Esophagus mucosa (tissue), 1 donor: ENCODE measurements around the gene KIF12. TPM values are rescaled to one million over a fixed set of nuclear protein-coding genes. Genes with fewer than 3 reads are reported as not detected.

Experiments used
- ATAC-seq: fragments of 200-7000 bp; cut with Tn5 transposase; one replicate; pipeline ENCODE4 v1.9.1; 2020
- total RNA-seq: library from RNA; stranded (reverse); gene quantifications from one replicate; pipeline ENCODE4 v1.2.4, GENCODE V29; 2023
- donor health status: DM: yes; HTN: yes; CAD: no.

KIF12 gene
- total RNA-seq, 1 donor from 2014 or later = 0.56 TPM

DNA sequence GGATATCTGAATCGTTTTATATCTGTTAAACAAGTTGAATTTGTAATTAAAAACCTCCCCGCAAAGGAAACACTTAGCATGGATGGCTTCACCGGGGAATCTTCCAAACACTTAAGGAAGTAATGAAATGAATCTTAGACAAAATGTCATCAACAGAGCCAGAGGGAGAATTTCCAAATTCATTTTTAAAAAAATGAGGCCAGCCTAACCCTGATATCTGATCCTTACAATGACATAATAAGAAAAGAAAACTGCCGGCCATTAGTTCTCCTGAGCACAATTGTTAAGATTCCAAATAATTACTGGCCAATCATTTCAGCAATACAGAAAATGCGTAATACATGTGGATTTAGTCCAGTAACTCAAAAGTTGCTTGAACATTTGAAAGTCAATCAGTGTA, 6.1 kb upstream of the KIF12 start:
- ATAC-seq = no peak

DNA sequence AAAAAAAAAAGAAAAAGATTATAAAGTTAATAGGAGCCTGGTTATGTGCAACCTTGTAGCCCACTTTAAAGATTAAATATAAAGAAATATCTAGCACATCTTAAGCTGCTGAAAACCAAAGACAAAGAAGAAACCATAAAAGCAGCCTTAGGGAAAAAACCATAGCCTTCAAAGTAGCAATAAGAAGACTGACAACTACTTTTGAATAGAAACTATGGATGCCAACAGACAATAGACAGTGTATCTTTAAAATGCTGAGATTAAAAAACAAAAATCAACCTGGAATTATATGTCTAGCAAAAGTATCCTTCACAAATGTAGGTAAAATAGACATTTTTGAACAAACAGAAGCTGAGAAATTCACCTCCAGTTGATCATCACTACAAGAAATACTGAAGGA, 3.4 kb upstream of the KIF12 start:
- ATAC-seq = no peak

DNA sequence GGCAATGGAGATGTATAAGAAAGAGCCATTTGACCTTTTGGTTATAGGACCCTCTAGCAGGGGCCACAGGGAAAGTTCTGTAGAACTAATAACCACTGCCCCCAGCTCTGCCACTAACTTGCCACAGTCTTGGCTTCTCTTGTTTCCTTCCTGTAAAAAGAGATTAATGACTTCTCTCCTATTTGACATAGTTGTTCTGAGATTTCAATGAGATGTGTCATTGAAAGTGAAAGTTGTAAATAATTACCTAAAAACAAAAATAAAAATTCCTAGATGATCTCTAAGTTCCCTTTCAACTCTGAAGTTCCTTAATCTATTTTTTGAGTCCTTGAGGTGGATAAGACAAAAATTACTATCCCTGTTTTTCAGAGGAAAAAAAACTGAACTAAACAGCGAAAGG, 1.4 kb upstream of the KIF12 start:
- ATAC-seq = no peak

DNA sequence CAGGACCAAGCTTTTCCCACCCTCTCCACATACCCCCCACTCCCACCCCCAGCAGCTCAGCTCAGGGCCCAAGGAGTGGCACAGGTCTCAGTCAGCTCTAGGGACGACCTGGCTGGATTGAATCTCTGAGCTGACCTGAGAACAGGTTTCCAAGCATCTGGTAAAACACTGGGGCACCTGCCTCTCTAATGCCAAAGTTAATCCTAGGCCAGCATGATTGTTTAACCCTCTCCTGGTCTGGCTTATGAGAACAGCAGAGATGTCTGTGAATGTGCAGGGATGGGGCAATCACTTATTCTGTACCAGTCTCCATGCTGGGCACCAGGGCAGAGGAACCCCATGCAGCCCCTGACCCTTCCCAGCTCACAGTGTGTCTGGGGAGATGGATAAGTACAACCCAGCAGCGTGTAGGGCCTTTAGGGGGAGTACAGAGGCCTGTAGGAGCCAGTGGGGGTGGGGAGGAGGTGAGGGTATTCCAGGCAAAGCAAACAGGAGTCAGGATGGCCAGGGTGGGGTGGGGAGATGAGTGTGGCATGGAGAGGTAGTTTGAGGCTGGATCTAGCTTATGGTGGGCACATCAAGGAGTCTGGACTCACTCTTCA, 678 bp upstream of the KIF12 start:
- ATAC-seq = no peak

DNA sequence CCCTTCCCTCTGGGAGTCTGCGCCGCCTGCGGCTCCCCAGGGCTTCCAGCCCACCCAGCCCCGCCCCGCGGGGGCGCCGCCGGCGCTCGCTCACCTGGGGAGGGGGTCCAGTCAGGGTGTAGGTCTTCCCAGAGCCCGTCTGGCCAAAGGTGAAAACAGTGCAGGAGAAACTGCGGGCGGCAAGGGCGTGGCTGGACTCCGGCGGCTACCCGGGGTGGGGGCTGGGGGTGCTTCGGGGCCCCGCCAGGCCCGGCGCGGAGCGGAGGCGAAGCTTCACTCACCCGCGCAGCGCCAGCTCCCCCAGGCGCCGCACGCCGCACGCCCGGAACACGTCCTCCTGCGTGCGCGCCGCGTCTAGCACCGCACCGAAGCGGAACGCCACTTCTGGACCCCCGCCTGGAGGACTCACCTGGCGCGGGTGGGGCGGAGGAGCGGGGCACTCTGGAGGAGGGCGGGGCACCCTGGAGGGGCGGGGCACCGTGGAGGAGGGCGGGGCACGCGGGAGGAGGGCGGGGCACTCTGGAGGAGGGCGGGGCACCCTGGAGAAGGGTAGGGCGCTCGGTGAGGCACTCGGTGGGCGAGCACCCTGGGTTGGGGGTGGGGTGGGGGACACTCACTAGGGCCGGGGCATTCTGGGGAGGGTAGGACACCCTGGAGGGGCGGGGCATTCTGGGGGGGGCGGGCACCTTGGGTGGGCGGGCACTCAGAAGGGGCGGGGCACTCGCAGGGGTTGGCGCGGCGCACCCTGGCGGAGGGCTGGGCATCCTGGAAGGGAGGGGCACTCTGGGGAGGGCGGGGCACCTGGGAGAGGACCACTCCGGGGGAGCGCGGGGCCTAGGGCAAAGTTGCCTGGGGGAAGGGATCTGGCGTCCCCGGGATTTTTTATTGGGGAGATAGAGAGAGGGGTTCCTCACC, 814 bp downstream of the KIF12 start:
- ATAC-seq = peak; percentile 86

DNA sequence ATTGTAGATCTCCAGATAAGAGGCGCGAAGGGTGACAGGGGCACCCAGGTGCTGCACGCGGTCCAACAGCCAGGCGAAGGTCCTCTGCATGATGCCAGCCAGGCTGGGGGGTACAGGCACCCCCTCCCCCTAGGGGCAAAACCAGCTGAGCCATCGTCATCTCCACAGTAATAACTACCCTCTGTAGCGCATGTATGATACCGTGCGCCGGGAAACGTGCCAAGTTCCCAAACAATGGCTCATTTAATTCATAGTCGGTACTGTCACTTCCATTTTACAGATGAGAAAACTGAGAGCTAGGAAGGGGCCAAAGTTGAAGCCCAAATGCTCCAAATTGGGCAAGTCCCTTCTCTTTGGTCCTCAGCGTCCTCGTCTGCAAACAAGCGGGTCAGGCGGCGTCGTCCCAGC, 1.5 kb downstream of the KIF12 start:
- no peak for ATAC-seq

DNA sequence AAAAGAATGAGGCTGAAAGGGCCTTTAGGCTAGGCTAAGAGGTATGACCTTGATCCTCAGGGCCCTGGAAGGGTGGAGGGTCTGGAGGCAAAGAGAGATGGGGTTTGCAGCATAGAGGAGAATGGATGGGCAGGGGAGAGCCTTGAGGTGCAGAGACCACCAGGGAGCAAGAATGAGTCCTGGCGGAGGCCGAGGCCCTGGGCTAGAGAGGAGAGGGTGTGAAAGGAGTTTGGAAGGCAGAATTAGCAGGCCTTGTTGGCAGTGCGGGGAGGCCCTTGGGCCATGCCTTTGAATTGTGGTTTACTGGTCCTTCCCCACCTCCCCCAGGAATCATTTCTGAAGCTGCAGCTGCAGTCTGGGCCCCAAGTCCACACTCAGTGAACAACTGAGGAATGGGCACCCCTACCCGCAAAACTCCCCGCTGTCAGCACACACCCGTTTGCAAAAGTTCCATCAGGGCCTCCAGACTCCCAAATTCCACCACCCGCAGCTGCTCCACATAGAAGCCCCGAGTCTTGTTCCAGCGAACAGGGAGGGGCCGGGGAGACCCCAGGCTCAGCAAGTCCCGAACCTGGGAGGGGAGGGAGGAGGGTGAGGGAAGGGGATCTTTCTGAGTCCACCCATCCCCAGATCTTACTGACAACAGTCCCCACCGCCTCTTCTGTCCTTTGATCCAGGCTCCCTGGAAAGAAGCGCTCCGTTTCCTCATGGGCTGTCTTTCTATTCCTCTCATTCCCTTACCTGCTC, 2.1 kb downstream of the KIF12 start:
- no peak for ATAC-seq

DNA sequence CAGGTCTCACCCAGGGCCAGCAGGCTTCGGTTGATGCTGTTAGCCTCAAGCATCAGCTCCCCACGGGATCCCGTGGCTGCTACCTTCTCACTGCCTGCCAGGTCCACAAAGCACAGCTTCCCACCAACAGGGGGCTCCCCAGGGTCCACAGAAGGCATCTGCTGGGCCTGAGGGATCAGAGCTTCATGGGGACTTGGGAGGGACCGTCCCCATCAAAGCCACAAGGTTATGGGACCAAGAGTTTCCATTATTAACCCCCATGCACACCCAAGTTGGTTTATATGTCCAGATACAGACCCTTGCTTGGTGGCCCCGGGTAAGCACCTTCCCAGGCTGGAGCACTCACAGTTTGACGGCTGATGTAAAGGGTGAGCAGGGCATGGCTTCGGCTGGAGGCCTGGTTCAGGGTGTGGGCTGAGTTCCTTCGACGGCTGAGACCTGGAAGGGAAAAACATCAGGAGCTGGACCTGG, 3.0 kb downstream of the KIF12 start:
- no peak for ATAC-seq

DNA sequence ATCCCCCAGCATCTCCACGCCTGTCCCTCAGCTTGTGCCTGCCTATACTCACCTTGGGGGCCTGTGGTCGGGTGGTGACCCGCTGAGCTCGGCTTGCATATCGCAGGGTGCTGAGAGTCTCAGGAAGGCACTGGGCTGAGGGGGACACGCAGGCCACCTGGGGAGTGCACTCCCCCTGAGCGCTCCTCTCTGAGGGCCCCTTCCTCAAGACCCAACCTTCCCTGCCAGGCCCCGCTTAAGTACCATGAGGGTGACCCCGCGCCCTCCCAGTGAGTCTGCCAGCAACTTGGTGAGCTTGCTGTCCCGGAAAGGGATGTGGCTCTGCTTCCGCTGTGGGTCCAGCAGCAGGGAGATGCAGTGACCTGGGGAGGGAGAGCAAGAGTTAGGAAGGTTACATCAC, 4.1 kb downstream of the KIF12 start:
- ATAC-seq = no peak

DNA sequence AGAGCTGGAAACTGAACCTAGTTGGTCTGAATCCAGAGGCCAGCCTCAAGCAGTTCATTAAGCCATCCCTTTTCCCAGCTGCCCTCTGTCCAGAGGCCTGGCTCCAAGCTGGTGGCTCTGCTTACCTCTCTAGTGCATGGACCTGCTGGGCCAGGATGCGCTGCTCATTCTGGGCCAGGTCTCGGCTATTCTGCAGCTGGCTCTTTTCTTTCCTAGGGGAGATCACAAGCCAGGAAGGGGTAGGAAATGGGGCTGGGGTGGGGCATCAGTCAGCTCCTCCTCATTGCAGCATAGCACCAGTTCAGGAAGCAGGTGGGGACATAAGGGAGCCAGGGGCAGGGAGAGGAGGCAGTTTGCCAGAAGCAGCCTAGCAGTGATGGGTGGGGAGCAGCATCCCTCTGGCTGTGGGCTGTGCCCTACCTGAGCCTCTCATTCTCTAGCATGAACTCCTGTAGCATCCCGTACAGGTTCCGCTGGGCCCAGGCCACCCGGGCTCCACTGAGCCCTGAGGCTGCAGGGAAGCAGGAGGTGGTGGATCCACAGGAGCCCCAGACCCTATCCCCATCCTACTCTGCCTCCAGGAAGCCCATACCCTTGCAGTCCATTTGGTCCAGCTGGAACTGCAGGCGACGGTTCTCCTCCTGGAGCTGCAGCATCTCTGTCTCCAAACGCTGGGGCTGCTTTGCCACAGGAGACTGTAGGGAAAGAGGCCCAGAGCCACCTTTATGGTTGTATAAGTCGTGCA, 5.2 kb downstream of the KIF12 start:
- ATAC-seq = no peak

DNA sequence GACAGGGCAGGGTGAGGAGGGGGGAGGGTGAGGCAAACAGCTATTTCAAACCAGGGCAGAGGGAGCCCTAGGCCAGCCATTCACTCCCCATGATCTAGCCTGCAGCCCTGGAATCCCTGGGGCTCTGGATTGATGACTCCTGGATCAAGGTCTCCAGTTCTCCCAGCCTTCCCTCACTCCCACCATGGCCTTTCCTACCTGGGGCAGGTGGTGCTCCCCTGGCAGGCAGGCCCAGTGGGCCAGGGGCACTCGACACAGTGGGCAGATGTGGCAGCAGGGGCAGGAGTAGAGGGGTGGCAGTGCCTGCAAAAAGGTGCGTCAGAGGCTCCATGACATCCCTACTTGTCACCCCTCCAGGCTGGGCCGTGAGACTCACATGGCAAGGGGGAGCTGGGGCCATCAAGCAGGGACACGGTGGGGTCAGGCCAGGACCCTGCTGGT, 6.0 kb downstream of the KIF12 start:
- no peak for ATAC-seq

DNA sequence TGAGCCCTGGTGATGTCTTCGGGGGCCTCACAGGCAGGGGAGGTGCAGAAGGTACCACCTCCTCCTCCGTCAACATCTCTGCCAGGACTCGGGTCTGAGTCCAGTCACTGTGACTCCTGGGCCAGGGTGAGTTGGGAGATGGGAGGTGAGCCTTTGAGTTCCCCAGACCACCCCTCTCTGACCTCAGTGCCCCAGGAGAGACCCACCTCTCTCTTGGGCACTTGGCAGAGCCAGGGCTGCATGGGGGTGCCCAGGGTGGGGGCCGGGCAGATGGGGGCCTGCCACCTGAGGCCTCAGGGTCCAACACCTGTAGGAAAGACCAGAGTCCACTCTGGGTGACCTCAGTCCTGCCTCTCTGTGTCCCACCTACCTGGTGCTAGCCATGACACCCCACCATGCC, 6.8 kb downstream of the KIF12 start:
- no peak for ATAC-seq

DNA sequence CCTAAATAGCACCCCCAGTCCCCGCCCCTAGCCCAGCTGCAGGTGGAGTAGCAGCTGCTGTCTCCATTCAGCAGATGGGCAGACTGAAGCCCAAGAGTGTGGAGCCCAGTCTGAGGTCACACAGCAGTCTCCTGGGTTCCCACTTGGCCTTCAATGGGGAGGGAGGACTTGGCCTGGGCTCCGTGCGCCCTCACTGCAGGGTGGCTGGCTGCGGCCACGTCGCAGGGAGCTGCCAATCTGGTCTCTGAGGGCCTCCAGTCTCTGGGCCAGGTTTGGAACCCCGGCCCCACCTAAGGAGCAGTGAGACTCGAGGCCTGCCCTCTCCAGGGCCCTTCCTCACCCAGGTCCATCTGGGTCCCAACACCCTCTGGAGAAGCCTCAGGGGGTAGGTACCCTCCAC, 7.4 kb downstream of the KIF12 start:
- ATAC-seq = no peak

DNA sequence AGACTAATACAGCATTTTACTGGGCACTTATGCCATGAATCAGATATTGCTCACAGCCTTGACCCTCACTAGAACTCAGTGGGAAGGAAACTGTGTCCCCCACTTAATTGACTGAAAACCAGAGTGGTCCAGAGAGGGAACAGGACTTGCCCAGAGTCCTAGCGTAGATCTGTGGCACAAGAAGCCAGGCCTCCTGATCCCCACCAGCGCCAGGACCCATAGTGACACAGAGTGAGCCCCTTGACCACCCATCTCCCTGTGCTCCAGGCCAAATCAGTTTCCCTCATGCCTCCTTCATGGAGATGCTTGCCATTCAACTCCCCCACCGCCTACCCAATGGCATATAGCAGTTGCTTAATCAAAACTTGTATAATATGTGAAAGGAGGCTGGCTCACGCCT, 8.3 kb downstream of the KIF12 start:
- ATAC-seq = no peak

DNA sequence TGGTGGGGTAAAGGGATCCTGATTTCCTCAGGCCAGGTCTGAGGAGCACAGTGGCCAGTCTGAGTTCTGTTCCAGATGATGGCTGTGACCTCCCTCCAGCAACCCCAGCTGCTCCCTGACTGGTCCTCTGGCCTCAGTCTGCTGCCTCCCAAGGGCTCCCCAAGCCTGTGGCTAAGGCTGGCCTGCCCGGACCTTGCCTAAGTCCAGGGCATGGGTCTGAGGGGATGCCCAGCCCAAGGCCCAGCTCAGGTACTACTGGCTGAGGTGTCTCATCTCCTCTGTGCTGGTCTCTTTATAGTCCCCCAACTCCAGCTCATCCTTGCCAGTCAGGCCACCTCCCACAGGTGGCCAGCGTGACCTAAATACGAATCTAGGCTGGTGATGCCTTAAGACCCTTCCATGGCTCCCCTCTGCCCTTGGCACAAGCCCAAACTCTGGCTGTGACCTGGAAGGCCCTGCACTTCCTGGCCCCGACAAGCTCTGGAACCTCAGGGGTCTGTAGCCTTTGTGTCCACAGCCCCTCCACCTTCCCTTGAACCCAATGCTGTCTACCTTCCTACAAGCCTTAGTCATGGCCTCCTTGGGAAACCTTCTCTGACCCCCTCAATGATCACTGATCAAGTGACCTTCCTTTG, 9.8 kb downstream of the KIF12 start:
- ATAC-seq = no peak

DNA sequence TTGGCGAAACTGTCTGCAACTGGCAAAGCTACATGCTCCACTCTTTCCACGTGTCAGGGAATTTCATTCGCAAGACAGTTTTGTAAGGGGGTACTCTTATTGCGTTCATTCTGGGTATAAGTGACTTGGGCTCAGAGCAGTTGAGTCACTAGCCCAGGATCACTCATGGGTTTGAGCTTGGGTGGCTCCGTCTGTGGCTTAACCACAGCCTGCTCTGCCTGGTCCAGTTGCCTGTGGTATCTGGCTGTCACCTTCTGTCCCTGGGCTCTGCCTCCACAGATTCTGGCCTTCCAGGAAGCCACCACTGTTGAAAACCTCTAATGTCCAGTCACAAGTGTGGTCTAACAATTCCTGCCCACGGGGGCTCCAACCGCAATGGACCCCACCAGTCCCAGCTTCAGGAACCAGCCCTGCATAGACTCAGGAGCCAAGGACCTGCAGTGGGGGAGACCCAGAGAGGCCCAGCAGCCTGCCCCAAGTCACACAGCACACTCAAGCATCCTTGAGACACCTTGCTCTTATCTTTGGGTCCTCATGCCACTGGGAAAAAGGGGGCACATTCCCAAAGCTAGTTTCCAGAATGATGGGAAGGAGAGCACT, 10.4 kb downstream of the KIF12 start:
- no peak for ATAC-seq

DNA sequence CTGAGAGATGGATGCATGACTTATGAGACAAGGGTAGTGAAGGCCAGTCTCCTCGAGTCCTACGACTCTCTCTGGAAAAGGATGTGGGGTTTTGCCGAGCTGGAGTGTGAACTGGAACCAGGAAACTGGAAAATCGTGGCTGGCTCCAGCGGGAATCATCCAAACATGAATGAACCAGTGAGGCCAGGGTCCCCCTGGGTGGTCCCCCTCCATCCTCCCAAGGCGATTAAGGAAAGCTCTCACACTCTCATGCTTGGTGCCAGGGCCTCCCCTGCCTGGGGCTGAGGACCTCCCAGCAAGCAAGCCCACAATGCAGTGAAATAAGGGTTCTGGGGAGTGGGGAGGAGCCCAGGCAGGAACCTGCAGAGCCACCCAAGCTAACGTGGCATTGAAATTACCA, 11.4 kb downstream of the KIF12 start:
- ATAC-seq = no peak

DNA sequence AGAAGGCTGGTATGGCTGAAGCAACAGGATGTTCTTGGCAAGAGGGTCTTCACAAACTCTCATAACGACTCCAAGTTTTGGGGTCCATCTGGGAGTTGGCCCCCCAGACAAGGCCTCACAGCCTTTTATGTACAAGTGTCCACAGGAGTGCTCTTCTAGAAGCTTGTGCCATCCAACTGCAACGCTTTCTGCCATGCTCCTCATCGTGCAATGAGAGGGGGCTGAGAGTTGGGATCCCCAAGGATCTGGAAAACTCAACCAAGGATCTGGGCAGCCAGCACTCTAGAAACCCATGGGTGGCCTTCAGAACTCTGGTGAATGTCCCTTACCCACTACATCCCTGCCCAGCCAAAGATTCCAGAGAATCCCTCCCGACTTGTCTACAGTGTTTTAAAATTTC, 12.5 kb downstream of the KIF12 start:
- no peak for ATAC-seq

DNA sequence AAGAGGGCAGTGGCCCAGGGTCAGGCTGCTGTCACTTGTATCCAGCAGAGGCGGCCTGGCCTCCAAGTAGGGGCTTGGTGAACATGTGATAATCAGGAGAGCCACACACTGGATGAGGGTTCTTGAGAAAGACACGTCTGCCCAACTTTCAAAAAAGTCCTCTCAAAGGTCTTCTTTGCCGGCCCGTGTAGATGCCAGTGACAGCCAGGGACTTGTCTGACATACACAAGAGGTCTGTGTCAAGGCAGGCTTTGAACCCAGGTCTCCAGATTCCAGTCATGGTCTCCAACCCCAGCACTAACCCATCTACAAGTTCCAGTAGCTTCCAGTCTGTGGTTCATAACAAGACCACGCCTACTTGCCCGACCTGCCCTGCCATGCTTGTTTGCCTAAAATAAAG, 13.1 kb downstream of the KIF12 start:
- ATAC-seq = no peak

DNA sequence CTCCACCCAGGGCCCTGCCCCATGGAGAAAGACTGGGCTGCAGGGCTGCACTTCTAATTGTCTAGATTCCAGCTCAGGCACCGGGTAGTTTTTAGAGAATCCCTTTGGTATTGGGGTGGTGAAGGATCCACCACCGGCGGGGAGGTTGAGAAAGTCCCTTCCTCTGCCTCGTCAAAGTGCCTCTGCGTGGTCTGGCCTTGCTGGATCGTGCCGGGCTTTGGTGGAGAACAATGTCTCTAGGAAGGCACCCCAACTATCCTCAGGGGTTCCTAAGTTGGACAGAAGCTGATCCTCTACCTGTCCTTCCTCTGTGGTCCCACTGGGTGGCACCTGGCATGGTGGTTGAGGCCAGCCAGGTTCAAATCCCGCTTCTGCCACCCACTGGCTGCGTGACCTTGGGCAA, 13.7 kb downstream of the KIF12 start:
- no peak for ATAC-seq

DNA sequence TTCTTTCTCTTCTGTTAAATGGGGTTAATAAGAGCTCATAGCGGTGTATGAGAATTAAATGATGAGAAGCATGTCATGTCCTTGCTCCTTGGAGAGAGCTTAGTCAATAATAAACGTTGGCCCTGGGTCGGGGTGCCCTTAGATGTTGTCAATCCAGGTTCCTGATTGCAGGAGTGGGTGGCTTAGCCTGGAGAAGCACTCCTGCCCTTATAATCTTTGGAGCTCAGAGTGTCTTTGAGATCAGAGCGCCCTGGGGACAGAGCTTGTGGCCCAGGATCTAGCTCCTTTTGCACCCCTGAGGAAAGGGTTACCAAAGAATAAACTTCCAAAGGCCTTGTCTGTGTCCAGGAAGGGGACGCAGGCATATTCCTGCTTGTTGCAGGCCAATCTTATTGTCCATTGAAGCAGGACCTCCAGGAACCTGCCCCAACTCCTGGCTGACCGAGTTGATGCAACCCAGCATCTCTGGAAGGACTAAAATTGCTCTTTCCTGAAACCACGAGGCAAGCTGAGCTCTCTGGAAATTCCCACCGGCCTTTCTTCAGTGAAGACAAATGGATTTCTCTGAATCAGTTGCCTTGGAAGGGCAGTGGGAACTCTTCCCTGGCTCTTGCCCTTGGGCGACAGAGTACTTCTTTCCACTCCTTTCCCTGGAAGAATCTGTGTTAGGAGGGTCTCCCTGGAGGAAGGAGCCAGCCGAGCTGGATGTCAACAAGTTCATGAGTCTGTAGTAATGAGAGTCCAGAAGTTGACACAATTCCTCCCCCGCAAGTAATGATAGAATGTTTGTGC, 14.6 kb downstream of the KIF12 start:
- ATAC-seq = no peak
